GM23338 (cell line): ENCODE measurements around the gene PSMD14. TPM values are rescaled to one million over a fixed set of nuclear protein-coding genes. Genes with fewer than 3 reads are reported as not detected.

Experiments used
- ATAC-seq: fragments of 200-7000 bp; cut with Tn5 transposase; 3 replicates; pipeline ENCODE4 v1.9.1; 2020
- DNase-seq: peaks from one replicate; pipeline ENCODE4 v3.0.0-alpha.2; 2015; ENCODE audit warnings: low spot score
- H2AFZ ChIP-seq: fragments of 200-600 bp; sonication (generic); 2 replicates; pipeline ENCODE4 v1.8.0; 2016; ENCODE audit warnings: antibody characterized with exemption, mild to moderate bottlenecking, moderate library complexity
- H3F3A ChIP-seq: fragments of 200-600 bp; sonication (generic); replicated peaks from 2 replicates; pipeline ENCODE4 v1.8.0; 2017; ENCODE audit warnings: antibody characterized with exemption, mixed run types, low read depth
- H3K27ac ChIP-seq: fragments of 200-600 bp; sonication (generic); 2 replicates; pipeline ENCODE4 v1.6.1; 2016; ENCODE audit warnings: low read depth
- H3K27me3 ChIP-seq: fragments of 200-600 bp; sonication (generic); 2 replicates; pipeline ENCODE4 v1.8.0; 2016; ENCODE audit warnings: mild to moderate bottlenecking, mixed run types, moderate library complexity; ENCODE audit not compliant: insufficient read depth
- H3K36me3 ChIP-seq: fragments of 200-600 bp; sonication (generic); 2 replicates; pipeline ENCODE4 v1.8.0; 2016; ENCODE audit warnings: mild to moderate bottlenecking; ENCODE audit not compliant: insufficient read depth
- H3K4me1 ChIP-seq: fragments of 200-600 bp; sonication (generic); 2 replicates; pipeline ENCODE4 v1.8.0; 2016; ENCODE audit warnings: mild to moderate bottlenecking, moderate library complexity; ENCODE audit not compliant: insufficient read depth
- H3K4me2 ChIP-seq: fragments of 200-600 bp; sonication (generic); 2 replicates; pipeline ENCODE4 v1.7.1; 2017; ENCODE audit warnings: mixed run types
- H3K4me3 ChIP-seq: fragments of 200-600 bp; sonication (generic); 2 replicates; pipeline ENCODE4 v1.6.1; 2016; ENCODE audit warnings: mixed run types
- H3K79me2 ChIP-seq: fragments of 200-600 bp; sonication (generic); replicated peaks from 2 replicates; pipeline ENCODE4 v1.8.0; 2017; ENCODE audit warnings: mild to moderate bottlenecking; ENCODE audit not compliant: insufficient read depth
- H3K9me2 ChIP-seq: fragments of 200-600 bp; sonication (generic); 2 replicates; pipeline ENCODE4 v1.8.0; 2017; ENCODE audit not compliant: insufficient read depth
- H4K20me1 ChIP-seq: fragments of 200-600 bp; sonication (generic); replicated peaks from 2 replicates; pipeline ENCODE4 v1.8.0; 2017; ENCODE audit warnings: mild to moderate bottlenecking; ENCODE audit not compliant: insufficient read depth
- H3K27ac Mint-ChIP-seq: 2 replicates; pipeline ENCODE4 v1.8.0; 2020; ENCODE audit warnings: inconsistent platforms, mild to moderate bottlenecking, moderate library complexity, mixed read lengths
- H3K27me3 Mint-ChIP-seq: 3 replicates; pipeline ENCODE4 v1.8.0; 2022; ENCODE audit warnings: low read depth, mild to moderate bottlenecking, moderate library complexity, mixed read lengths, inconsistent platforms; ENCODE audit not compliant: insufficient read depth, poor library complexity
- H3K36me3 Mint-ChIP-seq: 3 replicates; pipeline ENCODE4 v1.8.0; 2021; ENCODE audit warnings: low read depth, mild to moderate bottlenecking, inconsistent platforms, moderate library complexity, mixed read lengths
- H3K4me1 Mint-ChIP-seq: 3 replicates; pipeline ENCODE4 v1.8.0; 2020; ENCODE audit warnings: mild to moderate bottlenecking, inconsistent platforms, mixed read lengths
- H3K4me3 Mint-ChIP-seq: 3 replicates; pipeline ENCODE4 v1.8.0; 2021; ENCODE audit warnings: moderate library complexity, mild to moderate bottlenecking, inconsistent platforms, mixed read lengths
- H3K9me3 Mint-ChIP-seq: 3 replicates; pipeline ENCODE4 v1.8.0; 2020; ENCODE audit warnings: moderate library complexity, mild to moderate bottlenecking, inconsistent platforms, mixed read lengths
- CREB1 ChIP-seq: fragments of 250-450 bp; sonication (Bioruptor Pico); IDR thresholded peaks from 2 replicates; pipeline ENCODE4 v1.5.0; 2020; ENCODE audit warnings: low read depth, mild to moderate bottlenecking, moderate library complexity
- CTCF ChIP-seq, 2 experiments: fragments of 200-600 bp in 1 of 2; sonication (generic) in 1 of 2; conservative IDR thresholded peaks; 2 replicates each; pipeline versions ENCODE4 v1.5.1 to v1.6.1; 2016 to 2017; ENCODE audit warnings: antibody characterized with exemption in 2 of 2, low read depth in 2 of 2, mild to moderate bottlenecking in 2 of 2, moderate library complexity in 1 of 2
- ETS1 ChIP-seq: IDR thresholded peaks from 2 replicates; pipeline ENCODE4 v1.6.1; 2016; ENCODE audit warnings: antibody characterized with exemption
- EZH2 ChIP-seq: fragments of 200-600 bp; sonication (generic); IDR thresholded peaks from one replicate; pipeline ENCODE4 v1.8.0; 2017; ENCODE audit warnings: antibody characterized with exemption, mild to moderate bottlenecking, low read depth; ENCODE audit not compliant: unreplicated experiment
- EZH2phosphoT487 ChIP-seq: fragments of 200-600 bp; sonication (generic); IDR thresholded peaks from one replicate; pipeline ENCODE4 v1.8.1; 2018; ENCODE audit warnings: antibody characterized with exemption; ENCODE audit not compliant: unreplicated experiment
- JUNB ChIP-seq: IDR thresholded peaks from one replicate; pipeline ENCODE4 v1.6.1; 2016; ENCODE audit warnings: antibody characterized with exemption; ENCODE audit not compliant: unreplicated experiment
- NANOG ChIP-seq: IDR thresholded peaks from 2 replicates; pipeline ENCODE4 v1.6.1; 2016; ENCODE audit warnings: antibody characterized with exemption, borderline replicate concordance
- POLR2AphosphoS5 ChIP-seq: IDR thresholded peaks from 2 replicates; pipeline ENCODE4 v1.6.1; 2016; ENCODE audit warnings: antibody characterized with exemption, low read depth
- REST ChIP-seq: IDR thresholded peaks from one replicate; pipeline ENCODE4 v1.6.1; 2018; ENCODE audit warnings: antibody characterized with exemption; ENCODE audit not compliant: unreplicated experiment
- STAT1 ChIP-seq: IDR thresholded peaks from one replicate; pipeline ENCODE4 v1.6.1; 2016; ENCODE audit warnings: antibody characterized with exemption; ENCODE audit not compliant: unreplicated experiment
- ZNF114 ChIP-seq: fragments of 250-450 bp; sonication (Bioruptor Pico); IDR thresholded peaks from 2 replicates; pipeline ENCODE4 v1.5.0; 2020; ENCODE audit warnings: mild to moderate bottlenecking, moderate library complexity
- ZNF331 ChIP-seq: fragments of 250-450 bp; sonication (Bioruptor Pico); IDR thresholded peaks from 2 replicates; pipeline ENCODE4 v1.5.0; 2020; ENCODE audit warnings: low read depth, mild to moderate bottlenecking, moderate library complexity
- ZNF462 ChIP-seq: fragments of 250-450 bp; sonication (Bioruptor Pico); IDR thresholded peaks from 2 replicates; pipeline ENCODE4 v1.5.0; 2020; ENCODE audit warnings: mild to moderate bottlenecking, moderate library complexity
- polyA plus RNA-seq: library from polyadenylated mRNA; unstranded; fragments of >200 nt; fragmentation: Nextera tagmentation; extraction: Ambion mirVana; gene quantifications from 2 replicates; pipeline ENCODE4 v1.2.1, GENCODE V29; 2016
- total RNA-seq: library from RNA; depleted of rRNA; stranded (reverse); fragments of >200 nt; shearing (Covaris generic); gene quantifications from 2 replicates; pipeline ENCODE4 v1.2.3, GENCODE V29; 2014

Gene PSMD14
- total and polyA plus RNA-seq, 2 experiments from 2014 or later: 92.2 to 123 TPM

- H3K79me2 ChIP-seq: peaks cover 97% of the 10 kb centered on the region
- ATAC-seq (no peak), DNase-seq (no peak)
- Mint-ChIP-seq H3K27ac (0 out of 2 replicates have a peak overlapping the region, but pooled peaks have one; percentile 10), H3K4me1 (peaks cover 56% of the 10 kb centered on the region), H3K4me3 (no peak overlapping the region), H3K36me3 (0 out of 3 replicates have a peak, but pooled peaks cover 4% of the 10 kb centered on the region), H3K27me3 (no peaks in the 10 kb centered on the region), H3K9me3 (no peaks in the 10 kb centered on the region)
- H3K9me2 ChIP-seq: no peaks in the 10 kb centered on the region
- no peaks in the 10 kb centered on the region for H3F3A ChIP-seq
- H3K4me3 ChIP-seq: no peak overlapping the region
- no peak overlapping the region for H3K4me2 ChIP-seq
- H2AFZ ChIP-seq: no peak overlapping the region
- peaks cover 30% of the 10 kb centered on the region for H3K4me1 ChIP-seq
- no peaks in the 10 kb centered on the region for H3K36me3 ChIP-seq
- H3K27me3 ChIP-seq: no peaks in the 10 kb centered on the region
- H3K27ac ChIP-seq: no peak overlapping the region
- TF ChIP-seq CREB1 (CRISPR knock-in tag) (no peak), EZH2 (no peak), ZNF462 (no peak), EZH2phosphoT487 (no peak), JUNB (no peak), NANOG (no peak), POLR2AphosphoS5 (no peak), ZNF114 (CRISPR knock-in tag) (no peak), REST (no peak), STAT1 (no peak), CTCF (conservative IDR thresholded peaks at IDR 0.05; ENCODE audit: low read depth in 2 of 2) (no peak), ETS1 (no peak), ZNF331 (CRISPR knock-in tag) (no peak)
- peaks cover 12% of the 10 kb centered on the region; the same call in 1 of the 2 replicates for H4K20me1 ChIP-seq
These were observed 45.3 kb downstream of the PSMD14 start for GRCh38 chr2:161353543-161353942.
